Stimulated activated CD4-positive, alpha-beta T cell treated with anti-CD3 and anti-CD28 coated beads, Interleukin-1b, Interleukin-23, amount 100 ng/mL, for 24 hours (primary cell): ENCODE results near the gene MED12L.
A peak's percentile ranks its signal among the peaks of the same experiment; 100 is the strongest.
"Not testable (repeated sequence)": the region's sequence is repeated elsewhere in the genome, so short reads cannot be mapped to it uniquely, and the experiment has no call there.

Experiments
- DNase-seq, 4 experiments: peaks; one replicate each; pipeline ENCODE4 v3.0.0-alpha.2; 2020; ENCODE audit warnings: low read depth in 4 of 4, low spot score in 1 of 4

MED12L gene

GRCh38 chr3:151210676-151211381, 125.4 kb downstream of the MED12L start:
- DNase-seq = no peak

- no peak for DNase-seq
These were observed 127.7 kb downstream of the MED12L start for GRCh38 chr3:151213151-151213550.

DNA sequence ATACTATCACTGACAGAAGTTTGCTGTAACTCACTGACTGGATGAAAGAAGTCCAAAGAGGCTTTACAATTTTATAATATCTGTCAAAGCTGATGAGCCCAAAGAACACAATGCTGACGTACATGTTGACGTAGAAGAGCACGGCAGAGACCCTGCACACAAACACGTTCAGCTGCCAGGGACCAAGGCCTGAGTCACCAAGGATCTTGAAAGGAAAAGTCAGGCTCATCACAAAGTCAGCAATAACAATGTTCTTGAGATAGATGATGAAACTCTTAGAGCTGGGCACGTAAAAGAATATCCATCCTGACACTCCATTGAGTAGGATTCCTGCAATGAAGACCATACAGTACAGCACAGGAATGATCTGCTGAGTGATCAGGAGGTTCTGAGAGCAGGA, 128.4 kb downstream of the MED12L start:
- no peak for DNase-seq

GRCh38 chr3:151214459-151214858, 129.0 kb downstream of the MED12L start:
- no peak for DNase-seq

DNA sequence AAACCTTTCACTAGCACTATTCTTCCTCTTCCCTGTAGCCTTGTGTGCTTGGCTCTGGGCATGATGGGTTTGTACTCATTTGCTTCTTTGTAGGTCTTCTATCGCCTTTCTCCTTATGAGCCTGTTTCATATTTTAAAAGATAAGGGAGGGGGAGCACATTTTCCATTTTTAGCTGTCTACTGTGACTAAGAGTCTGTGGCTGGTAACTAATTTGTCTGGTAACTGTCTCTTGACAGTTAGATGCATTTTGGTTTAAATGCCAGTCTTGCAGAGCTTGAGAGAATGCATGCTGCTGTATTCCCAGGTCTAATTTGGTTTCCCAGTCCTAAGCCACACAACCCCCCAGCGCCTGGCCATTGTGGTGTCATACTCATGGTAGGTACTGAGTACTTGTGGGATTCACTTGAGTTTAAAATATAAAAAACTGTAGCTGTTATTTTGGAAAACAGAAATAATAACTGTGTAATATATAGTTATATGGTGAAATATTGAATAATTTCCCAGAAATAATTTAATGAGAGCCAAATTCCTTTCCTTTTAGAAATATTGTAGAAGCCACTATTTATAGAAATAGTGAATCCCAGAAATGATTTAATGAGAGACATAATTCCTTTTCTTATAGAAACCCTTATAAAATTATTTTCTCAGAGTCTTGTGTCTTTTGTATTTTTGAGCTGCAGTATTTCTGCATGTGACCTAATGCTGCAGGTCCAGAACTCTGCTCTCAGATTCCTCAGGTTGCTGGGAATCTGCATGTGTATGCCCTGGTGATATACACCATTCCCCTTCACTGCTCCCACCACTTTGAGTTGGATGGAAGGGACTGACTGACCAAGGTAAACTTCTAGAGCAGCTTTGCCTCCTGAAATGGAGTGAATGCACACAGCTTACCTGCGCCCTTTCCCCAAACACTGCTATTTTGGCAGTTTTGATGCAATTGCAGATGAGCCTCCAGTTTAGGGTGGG, 131.5 kb downstream of the MED12L start:
- DNase-seq = no peak

GRCh38 chr3:151218136-151218535, 132.7 kb downstream of the MED12L start:
- no peak for DNase-seq

GRCh38 chr3:151219056-151219455, 133.6 kb downstream of the MED12L start:
- DNase-seq = no peak

DNA sequence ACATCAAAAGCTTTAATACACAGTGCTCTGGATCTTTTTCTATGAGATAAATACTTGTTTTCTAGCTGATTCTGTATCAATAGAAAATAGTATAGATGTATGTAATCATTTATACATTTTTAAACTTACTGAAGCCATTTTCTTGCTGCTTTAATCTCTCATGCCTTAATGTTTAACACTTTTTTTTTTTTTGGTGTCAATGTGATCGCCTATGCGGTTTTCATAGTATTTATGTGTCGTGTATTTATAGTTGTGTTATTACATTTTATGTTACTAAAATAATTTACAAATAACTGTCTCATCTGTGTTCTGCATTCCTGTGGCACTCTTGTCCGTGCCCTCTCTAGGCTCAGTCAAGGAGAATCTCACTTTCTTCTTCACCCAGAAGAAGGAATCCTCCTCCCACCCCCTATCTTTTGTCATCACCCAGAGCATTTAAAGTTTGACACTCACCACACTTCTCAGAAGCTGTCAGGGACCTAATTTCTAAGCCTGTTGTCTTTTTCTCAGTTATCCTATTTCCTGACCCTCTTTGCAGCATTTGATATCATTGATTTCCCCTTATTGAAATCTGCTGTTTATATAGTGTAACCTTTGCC, 138.9 kb downstream of the MED12L start:
- DNase-seq = no peak

- no peak for DNase-seq
These were observed 139.8 kb downstream of the MED12L start for GRCh38 chr3:151225040-151225975.

DNA sequence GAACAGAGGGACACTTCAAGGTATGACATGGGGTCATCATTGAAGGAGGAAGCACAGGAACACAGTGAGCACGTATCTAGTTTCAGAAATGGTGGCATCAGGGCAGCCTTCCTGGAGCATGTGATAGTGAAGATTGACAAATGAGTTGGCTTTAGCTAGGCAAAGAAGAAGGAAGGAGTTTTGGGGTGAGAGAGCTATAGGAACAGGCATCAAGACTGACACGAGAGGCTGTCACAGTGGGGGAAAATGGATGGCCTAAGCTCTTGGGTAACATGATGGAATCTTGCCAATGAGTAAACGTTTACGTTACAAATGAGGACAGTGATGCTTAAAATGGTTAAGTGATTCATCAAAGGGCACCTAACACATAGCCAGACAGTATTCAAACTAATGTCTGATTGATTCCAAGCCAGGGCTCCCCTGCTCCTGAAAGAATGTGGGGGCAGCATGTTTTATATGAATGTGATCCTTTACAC, 140.7 kb downstream of the MED12L start:
- DNase-seq = no peak

GRCh38 chr3:151226825-151227224, 141.4 kb downstream of the MED12L start:
- DNase-seq = no peak

GRCh38 chr3:151227266-151227806, 141.9 kb downstream of the MED12L start:
- no peak for DNase-seq

GRCh38 chr3:151227807-151228665, 142.6 kb downstream of the MED12L start:
- DNase-seq = peak; percentile 57 to 74 (median 64)

DNA sequence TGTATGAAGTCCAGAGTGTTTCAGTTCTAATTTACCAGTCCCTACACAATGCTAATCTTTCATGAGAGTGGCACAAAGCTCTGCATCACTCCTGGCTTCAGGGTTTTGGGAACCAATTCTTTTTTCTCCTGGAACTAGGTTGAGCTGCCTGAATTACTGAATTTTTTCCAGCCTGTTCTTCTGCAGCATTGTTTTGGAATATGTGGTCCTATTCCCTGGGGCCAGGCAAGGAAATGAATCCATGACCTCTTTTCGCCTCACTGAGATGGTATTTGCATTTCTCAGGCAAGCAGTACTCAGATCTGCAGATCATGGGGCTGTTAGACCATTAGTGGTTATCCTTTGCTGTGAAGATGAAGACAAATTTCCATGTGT, 143.2 kb downstream of the MED12L start:
- DNase-seq = no peak

- no peak for DNase-seq
These were observed 145.2 kb downstream of the MED12L start for GRCh38 chr3:151230646-151231045.

GRCh38 chr3:151232403-151232802, 146.9 kb downstream of the MED12L start:
- DNase-seq = not testable (repeated sequence)

GRCh38 chr3:151232991-151233390, 147.5 kb downstream of the MED12L start:
- no peak for DNase-seq

DNA sequence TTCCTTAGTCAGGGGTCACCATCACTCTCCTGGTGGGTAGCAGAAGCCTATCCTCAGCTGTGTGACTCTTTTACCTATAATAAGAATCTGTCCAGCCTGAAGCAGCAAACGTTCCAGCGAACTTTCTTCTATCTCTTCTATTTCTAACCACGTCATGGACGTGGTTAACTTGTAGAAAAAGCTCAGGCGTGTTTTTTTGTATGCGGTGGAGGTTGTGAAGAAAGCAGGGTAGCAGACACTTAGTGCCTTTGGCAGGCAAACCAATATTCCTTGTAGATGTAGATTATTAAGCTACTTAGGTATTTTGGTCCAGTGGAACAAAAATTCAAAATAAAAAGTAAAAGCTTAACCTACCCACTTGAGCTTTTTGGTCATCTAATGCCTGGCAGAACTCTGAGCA, 149.4 kb downstream of the MED12L start:
- DNase-seq = no peak

DNA sequence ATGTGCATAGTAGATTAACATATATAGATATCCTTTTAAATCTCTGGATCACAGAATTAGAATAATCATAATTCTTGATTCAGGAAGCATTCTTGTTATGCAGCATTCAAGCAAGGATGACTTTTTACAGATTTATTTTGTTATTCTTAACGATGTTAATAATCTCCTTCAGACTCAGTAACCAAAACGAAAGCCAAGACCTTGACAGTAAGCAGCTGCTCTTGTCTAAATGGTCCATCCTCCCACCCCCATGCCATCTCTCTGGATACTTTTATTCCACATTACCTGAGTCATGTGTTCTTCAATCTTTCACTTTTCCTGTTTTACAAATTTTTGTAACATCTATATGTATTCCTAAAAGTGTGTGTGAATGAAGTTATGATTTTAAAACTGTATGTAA, 150.9 kb downstream of the MED12L start:
- no peak for DNase-seq
